HFF-Myc (cell line): ENCODE data around the gene SCG5.
"Not testable (repeated sequence)": the region's sequence is repeated elsewhere in the genome, so short reads cannot be mapped to it uniquely, and the experiment has no call there.

ENCODE experiments used
- DNase-seq: peaks from one replicate; pipeline ENCODE4 v3.0.0-alpha.2; 2011; ENCODE audit warnings: low read depth; ENCODE audit errors: extremely low read depth
- H3K4me3 ChIP-seq: replicated peaks from 2 replicates; pipeline ENCODE4 v1.5.1; 2011; ENCODE audit warnings: low read depth, mild to moderate bottlenecking, control low read depth, low read length
- TF ChIP-seq, protein P1 (sequence below): IDR thresholded peaks from 2 replicates; pipeline ENCODE4 v1.5.1; 2012; ENCODE audit warnings: mild to moderate bottlenecking, low read depth, low read length, control low read depth; ENCODE audit errors: missing control alignments

SCG5 gene, protein sequence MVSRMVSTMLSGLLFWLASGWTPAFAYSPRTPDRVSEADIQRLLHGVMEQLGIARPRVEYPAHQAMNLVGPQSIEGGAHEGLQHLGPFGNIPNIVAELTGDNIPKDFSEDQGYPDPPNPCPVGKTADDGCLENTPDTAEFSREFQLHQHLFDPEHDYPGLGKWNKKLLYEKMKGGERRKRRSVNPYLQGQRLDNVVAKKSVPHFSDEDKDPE

DNA sequence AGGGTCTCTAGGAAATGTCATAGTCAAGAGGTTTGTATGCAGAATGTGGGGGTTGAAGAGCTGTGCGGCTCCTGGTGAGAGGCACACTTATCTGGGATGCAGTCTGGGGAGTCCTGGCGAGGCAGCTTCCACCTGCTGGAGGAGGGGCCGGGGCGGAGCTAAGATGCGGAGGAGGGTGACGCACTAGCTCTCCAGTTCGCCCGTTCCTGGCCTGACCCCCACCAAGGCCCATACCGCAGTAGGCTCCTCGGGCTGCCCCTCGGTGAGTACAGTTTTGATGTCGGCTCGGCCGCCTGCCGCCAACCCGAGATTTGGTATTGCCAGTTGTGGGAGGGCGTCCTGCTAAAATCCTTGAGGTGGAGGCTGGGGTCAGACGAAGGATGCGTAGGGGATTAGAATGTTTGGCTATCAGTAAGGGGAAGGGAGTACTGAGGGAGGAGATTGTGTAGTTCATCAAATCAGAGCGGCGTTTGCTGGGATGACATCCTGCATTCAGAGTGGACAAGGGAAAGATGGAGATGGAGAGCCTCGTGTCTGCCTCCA lies at the start of gene SCG5:
Gene SCG5 (plus strand): TSS at position 194 of the 543 bp plus-strand sequence. CDS start 1,883 bp downstream, outside the sequence.
- TF ChIP-seq, protein P1, sequence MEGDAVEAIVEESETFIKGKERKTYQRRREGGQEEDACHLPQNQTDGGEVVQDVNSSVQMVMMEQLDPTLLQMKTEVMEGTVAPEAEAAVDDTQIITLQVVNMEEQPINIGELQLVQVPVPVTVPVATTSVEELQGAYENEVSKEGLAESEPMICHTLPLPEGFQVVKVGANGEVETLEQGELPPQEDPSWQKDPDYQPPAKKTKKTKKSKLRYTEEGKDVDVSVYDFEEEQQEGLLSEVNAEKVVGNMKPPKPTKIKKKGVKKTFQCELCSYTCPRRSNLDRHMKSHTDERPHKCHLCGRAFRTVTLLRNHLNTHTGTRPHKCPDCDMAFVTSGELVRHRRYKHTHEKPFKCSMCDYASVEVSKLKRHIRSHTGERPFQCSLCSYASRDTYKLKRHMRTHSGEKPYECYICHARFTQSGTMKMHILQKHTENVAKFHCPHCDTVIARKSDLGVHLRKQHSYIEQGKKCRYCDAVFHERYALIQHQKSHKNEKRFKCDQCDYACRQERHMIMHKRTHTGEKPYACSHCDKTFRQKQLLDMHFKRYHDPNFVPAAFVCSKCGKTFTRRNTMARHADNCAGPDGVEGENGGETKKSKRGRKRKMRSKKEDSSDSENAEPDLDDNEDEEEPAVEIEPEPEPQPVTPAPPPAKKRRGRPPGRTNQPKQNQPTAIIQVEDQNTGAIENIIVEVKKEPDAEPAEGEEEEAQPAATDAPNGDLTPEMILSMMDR, result no peak
- no peak for DNase-seq
- H3K4me3 ChIP-seq, result no peak within 1 kb of the TSS

DNA sequence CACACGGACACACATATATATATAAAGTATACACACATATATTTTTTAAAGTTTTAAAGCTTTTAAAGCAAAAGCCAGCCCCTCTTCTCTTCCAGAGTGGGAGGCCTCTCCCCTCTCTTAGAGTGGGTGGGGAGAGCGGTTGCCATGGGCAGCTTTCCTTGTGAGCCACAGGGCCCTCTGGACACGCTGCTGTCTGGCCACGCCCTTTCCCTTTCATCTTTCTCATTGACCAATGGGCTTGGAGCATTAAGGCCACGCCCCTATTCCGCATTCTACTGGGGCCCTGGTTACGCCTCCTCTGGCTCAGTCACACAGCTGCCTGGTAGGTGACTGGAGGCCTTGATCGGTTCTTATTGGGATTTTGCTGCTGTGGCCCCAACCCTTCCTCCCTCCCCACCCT lies 48.4 kb upstream of the SCG5 start, which contains the start of gene GOLGA8N:
Gene GOLGA8N (plus strand): TSS at position 306 of the 400 bp plus-strand sequence.
- DNase-seq, H3K4me3 ChIP-seq: not testable (repeated sequence)

DNA sequence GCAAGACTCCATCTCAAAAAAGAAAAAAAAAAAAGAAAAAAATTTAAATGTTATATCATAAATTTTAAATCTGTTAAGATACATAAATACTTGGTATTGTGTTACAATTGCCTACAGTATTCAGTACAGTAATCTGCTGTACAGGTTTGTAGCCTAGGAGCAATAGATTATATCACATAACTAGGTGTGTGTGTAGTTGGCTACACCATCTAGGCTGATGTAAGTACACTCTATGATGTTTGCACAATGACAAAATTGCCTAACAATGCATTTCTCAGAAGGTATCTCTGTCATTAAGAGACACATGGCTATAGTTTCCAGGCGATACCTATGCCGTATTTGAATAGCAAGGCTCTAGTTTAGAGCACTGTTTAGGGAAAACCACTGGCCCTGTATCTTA lies 32.0 kb upstream of the SCG5 start:
- not testable (repeated sequence) for DNase-seq, H3K4me3 ChIP-seq

DNA sequence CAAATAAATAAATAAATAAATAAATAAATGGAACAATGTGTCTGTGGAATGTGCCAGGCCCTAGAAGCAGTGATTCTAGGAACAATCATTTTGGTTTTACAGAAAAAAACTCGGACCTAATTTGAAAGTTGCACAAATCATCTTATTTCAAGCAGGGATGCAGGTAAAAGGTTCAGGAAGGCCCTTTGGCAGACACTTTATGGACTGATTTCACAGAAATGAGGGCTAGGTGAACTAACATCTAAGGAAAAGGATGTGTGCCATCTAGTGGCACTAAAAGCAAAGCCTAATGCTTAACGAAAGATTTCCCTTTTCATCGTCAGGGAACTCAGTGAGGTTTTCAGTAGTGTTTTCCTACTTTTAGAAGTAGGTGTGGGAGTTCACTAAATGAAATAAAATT lies 30.8 kb upstream of the SCG5 start:
- DNase-seq, H3K4me3 ChIP-seq: not testable (repeated sequence)

DNA sequence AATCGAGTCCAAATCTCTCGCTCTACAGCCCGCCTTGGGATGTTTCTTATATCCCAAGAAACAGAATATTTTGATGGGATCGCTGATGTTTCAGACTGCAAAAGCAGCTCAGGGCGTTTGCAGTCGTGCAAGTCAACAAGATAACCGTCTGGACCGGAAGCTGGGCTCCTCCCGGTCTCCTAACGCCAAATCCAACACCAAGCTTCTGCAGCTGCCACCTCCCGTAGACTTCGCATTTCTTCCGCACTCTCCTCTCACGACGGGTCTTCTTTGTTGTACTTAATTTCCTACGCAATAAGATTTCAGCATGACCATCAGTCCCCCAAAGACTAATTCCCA lies 26.8 kb upstream of the SCG5 start:
- not testable (repeated sequence) for DNase-seq
- peak overlapping the region; percentile 64 for H3K4me3 ChIP-seq

DNA sequence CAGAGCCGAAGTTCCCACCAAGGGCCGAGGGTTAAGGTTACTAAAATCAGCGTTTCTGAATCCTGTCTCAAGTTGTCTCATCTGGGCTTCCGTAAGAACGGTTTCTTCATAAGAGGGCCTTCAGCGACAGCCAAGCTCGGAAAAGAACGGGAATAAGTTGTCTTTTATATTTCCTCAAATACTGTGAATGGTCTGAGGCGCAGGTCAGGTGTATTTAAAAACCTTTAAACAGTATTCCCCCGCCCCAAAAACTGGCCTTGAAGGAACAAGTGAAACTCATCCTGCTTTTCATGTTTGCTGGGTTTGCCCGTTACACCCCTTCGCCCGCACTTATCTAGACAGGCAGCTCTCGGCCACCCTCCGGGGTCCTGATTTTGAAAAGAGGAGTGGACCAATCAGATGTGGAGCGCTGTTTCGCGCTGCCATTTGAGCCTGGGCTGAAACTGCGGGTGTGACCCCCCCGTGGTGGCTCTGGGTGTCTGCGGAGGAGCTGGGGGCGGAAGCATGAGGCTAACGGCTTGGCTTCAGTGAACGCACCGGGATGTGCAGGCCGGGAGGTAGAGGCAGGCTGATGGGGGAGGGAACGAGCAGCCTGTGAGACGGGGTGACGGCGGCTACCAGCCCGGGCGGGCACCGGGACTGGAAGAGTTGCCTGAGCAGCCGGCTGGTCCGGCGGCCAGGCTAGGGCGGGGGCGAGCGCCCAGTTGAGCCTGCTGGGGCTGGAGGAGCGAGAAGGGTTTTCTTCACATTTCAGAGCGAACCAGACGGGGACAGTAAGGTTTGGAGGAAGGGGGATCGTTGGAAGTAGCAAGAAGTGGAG lies 26.2 kb upstream of the SCG5 start, which contains the start of gene ARHGAP11A:
Gene ARHGAP11A (plus strand): TSS at position 454 of the 820 bp plus-strand sequence. CDS start 708 bp downstream, outside the sequence.
- DNase-seq, result peak; percentile 86
- peak within 1 kb of the TSS; percentile 64 for H3K4me3 ChIP-seq

DNA sequence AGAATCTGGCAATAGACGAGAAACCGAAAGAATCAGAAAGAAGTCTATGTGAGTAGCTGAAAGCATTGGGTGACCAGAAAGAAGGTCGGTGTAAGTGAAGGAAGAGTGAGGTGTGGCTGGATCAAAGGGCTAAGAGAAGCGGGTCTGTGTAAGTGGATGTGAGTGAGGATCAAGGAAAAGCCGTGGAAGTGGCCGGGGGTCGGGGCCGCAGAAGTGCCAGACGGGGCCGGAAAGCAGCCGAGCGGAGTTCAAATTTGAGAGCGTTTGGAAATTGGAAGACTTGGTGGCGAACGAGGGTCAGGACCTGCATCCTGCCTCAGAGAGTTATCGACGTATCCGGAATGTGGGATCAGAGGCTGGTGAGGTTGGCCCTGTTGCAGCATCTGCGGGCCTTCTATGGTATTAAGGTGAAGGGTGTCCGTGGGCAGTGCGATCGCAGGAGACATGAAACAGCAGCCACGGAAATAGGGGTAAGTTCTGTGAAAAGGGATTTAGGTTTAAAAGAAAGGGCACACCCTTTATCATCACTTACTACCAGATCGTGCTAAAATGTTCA lies 25.6 kb upstream of the SCG5 start:
- not testable (repeated sequence) for DNase-seq

DNA sequence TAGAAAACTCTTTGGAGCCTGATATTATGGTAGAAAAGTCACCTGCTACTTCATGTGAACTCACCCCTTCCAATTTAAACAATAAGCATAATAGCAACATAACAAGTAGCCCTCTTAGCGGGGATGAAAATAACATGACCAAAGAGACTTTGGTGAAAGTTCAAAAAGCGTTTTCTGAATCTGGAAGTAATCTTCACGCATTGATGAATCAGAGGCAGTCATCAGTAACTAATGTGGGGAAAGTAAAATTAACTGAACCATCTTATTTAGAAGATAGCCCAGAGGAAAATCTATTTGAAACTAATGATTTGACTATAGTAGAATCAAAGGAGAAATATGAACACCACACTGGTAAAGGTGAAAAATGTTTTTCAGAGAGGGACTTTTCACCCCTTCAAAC lies 5.1 kb upstream of the SCG5 start:
- DNase-seq, result no peak
- no peak overlapping the region for H3K4me3 ChIP-seq
- TF ChIP-seq, protein P1, result no peak

More for the DNA sequence above, 25.6 kb upstream of the SCG5 start:
- H3K4me3 ChIP-seq, result peak overlapping the region; percentile 64

DNA sequence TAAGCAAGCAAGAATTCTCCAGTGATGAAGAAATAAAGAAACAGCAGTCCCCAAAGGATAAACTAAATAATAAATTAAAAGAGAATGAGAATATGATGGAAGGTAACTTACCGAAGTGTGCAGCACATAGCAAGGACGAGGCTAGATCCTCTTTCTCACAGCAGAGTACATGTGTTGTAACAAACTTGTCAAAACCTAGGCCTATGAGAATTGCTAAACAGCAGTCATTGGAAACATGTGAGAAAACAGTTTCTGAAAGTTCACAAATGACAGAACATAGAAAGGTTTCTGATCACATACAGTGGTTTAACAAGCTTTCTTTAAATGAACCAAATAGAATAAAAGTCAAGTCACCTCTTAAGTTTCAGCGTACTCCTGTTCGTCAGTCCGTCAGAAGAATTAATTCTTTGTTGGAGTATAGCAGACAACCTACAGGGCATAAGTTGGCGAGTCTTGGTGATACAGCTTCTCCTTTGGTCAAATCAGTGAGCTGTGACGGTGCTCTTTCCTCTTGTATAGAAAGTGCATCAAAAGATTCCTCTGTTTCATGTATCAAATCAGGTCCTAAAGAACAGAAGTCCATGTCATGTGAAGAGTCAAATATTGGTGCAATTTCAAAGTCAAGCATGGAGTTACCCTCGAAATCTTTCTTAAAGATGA lies 4.5 kb upstream of the SCG5 start:
- no peak overlapping the region for H3K4me3 ChIP-seq
- no peak for DNase-seq
- TF ChIP-seq, protein P1, result no peak
